Measurements from ENCODE around the gene CORO2B.
A peak's percentile ranks its signal among the peaks of the same experiment; 100 is the strongest.

Gene CORO2B

DNA sequence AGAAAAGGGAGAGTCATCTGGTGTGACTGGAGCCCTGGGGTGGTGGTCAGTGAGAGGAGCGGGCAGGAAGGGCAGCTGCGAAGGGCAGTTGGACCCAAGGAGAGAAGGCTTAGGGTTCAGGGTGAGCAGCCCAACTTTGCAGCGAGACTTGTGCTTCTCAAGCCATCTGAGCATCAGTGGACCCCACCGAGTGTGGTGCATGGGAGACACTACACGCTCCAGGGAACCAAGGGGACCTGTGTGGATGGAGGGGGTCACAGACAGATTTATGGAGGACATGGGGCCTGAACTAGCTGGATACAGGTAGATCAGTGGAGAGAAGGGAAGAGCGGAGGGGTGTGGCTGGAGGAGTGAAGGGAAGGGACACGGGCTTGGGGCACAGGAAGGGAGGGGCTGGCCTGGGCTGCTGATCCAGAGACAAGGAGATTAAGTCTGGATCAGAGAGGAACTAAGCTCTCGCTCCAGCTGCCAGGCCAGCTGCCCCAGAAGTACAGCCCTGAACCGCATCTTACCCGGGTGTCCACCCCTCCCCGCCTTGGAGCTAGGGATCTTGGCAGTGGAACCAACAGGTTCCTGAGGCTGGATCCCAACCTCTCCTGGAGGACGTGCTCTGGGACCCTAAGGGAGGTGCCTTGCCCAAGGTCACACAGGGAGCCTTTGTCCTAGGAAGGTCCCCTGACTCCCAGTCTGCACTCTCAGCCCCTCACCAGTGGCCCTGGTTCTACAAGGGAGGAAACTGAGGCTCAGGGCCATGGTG lies 120.5 kb downstream of the CORO2B start:
- H3K4me3 ChIP-seq (replicated peaks; ENCODE audit: insufficient read depth, low read length), result no peak overlapping the region
- no peak overlapping the region for H3K27ac ChIP-seq (replicated peaks)
- TF ChIP-seq GABPA (IDR thresholded peaks at IDR 0.05; ENCODE audit: low read depth), result no peak
- TF ChIP-seq, protein P1, sequence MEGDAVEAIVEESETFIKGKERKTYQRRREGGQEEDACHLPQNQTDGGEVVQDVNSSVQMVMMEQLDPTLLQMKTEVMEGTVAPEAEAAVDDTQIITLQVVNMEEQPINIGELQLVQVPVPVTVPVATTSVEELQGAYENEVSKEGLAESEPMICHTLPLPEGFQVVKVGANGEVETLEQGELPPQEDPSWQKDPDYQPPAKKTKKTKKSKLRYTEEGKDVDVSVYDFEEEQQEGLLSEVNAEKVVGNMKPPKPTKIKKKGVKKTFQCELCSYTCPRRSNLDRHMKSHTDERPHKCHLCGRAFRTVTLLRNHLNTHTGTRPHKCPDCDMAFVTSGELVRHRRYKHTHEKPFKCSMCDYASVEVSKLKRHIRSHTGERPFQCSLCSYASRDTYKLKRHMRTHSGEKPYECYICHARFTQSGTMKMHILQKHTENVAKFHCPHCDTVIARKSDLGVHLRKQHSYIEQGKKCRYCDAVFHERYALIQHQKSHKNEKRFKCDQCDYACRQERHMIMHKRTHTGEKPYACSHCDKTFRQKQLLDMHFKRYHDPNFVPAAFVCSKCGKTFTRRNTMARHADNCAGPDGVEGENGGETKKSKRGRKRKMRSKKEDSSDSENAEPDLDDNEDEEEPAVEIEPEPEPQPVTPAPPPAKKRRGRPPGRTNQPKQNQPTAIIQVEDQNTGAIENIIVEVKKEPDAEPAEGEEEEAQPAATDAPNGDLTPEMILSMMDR (IDR thresholded peaks at IDR 0.05; ENCODE audit: insufficient read depth, low read length), result no peak
- no peak for TF ChIP-seq SPI1 (IDR thresholded peaks at IDR 0.05; ENCODE audit: borderline replicate concordance, low read depth)
- no peak for TF ChIP-seq POLR2AphosphoS5 (IDR thresholded peaks at IDR 0.05; ENCODE audit: low read depth)
- TF ChIP-seq, protein P2, sequence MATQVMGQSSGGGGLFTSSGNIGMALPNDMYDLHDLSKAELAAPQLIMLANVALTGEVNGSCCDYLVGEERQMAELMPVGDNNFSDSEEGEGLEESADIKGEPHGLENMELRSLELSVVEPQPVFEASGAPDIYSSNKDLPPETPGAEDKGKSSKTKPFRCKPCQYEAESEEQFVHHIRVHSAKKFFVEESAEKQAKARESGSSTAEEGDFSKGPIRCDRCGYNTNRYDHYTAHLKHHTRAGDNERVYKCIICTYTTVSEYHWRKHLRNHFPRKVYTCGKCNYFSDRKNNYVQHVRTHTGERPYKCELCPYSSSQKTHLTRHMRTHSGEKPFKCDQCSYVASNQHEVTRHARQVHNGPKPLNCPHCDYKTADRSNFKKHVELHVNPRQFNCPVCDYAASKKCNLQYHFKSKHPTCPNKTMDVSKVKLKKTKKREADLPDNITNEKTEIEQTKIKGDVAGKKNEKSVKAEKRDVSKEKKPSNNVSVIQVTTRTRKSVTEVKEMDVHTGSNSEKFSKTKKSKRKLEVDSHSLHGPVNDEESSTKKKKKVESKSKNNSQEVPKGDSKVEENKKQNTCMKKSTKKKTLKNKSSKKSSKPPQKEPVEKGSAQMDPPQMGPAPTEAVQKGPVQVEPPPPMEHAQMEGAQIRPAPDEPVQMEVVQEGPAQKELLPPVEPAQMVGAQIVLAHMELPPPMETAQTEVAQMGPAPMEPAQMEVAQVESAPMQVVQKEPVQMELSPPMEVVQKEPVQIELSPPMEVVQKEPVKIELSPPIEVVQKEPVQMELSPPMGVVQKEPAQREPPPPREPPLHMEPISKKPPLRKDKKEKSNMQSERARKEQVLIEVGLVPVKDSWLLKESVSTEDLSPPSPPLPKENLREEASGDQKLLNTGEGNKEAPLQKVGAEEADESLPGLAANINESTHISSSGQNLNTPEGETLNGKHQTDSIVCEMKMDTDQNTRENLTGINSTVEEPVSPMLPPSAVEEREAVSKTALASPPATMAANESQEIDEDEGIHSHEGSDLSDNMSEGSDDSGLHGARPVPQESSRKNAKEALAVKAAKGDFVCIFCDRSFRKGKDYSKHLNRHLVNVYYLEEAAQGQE (IDR thresholded peaks at IDR 0.05; ENCODE audit: insufficient replicate concordance, low read depth), result no peak
- no peak for DNase-seq (ENCODE audit: low read depth in 1 of 2, low spot score in 1 of 2)
- no peaks in the 10 kb centered on the region for H3K27me3 ChIP-seq (ENCODE audit: insufficient read depth, poor library complexity, severe bottlenecking)

DNA sequence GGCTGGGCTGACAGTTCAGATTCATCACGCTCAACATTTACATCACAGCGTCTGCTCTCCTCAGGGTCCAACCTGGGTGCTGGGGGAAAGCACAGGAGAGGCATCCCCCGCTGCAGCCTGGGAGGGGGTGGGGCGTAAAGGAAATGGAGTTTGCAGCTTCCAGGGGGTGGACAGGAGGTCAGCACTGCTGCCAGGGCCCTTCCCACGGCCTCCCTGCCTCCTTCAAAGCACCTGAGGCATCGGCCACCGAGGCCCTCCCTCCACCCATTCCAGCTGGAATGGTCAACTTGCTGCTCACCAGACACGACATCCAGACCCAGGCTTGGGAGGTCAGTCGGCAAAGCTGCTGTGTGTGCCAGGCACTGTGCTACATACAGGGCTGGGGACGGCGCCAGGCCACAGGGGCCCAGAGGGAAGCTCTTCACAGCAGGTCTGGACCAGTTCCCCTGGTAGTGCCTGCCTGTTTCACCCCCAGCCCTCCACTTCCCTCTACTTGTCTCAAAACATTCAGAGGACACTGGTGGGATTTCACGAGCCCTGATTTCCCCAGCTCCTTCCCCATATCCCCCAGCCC lies 121.2 kb downstream of the CORO2B start:
- TF ChIP-seq POLR2AphosphoS5 (IDR thresholded peaks at IDR 0.05; ENCODE audit: low read depth), result no peak
- no peak for TF ChIP-seq SPI1 (IDR thresholded peaks at IDR 0.05; ENCODE audit: borderline replicate concordance, low read depth)
- TF ChIP-seq, protein P1 (IDR thresholded peaks at IDR 0.05; ENCODE audit: insufficient read depth, low read length), result no peak
- TF ChIP-seq, protein P2 (IDR thresholded peaks at IDR 0.05; ENCODE audit: insufficient replicate concordance, low read depth), result no peak
- no peak for TF ChIP-seq GABPA (IDR thresholded peaks at IDR 0.05; ENCODE audit: low read depth)
- Histone ChIP-seq H3K27ac (replicated peaks) (no peak overlapping the region), H3K27me3 (ENCODE audit: insufficient read depth, poor library complexity, severe bottlenecking) (no peaks in the 10 kb centered on the region), H3K4me3 (replicated peaks; ENCODE audit: insufficient read depth, low read length) (no peak overlapping the region)
- peak in 1 of 2 experiments; percentile 2 for DNase-seq (ENCODE audit: low read depth in 1 of 2, low spot score in 1 of 2)

DNA sequence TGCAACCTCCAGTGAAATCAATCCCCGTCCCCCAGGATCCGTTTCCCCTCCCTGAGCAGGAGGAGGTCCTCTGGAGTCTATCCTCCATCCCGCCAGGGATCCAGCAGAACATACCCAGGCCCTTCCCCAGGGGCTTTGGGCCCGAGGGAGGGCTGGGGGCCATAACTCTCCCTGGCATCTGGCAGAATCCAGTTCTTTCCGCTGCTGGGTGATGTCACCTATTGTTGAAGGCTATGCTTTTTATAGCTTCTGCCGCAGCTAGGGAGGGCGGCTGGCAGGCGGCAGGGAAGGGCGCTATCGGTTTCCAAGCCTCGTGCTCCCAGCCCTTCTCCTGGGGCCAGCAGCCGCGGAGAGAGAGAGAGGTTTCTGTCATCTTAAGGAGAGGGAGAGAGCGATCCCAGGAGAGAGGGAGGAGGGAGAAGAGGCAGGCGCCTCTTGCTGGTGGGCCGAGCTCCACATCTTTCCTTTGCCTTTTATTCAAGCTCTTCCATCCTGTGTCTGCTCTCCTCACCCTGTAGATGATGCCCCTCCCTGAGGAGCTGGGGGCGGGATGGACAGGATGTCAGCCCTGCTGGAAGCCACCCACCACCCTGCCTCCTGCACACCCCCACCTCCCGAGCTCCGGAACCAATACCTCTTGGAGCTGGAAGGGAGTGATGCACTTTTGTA lies 121.8 kb downstream of the CORO2B start:
- TF ChIP-seq, protein P1 (IDR thresholded peaks at IDR 0.05; ENCODE audit: insufficient read depth, low read length), result no peak
- Histone ChIP-seq H3K27me3 (ENCODE audit: insufficient read depth, poor library complexity, severe bottlenecking) (no peaks in the 10 kb centered on the region), H3K4me3 (replicated peaks; ENCODE audit: insufficient read depth, low read length) (no peak overlapping the region), H3K27ac (replicated peaks) (no peak overlapping the region)
- no peak for DNase-seq (ENCODE audit: low read depth in 1 of 2, low spot score in 1 of 2)
